AG20443 (cell line): Measurements from ENCODE around the gene APBB2.
A peak's percentile ranks its signal among the peaks of the same experiment; 100 is the strongest.

Experiments used
- DNase-seq: peaks from one replicate; pipeline ENCODE4 v3.0.0; 2012; ENCODE audit warnings: low spot score, mixed read lengths

APBB2 gene

GRCh38 chr4:40856277-40856839, 358.0 kb downstream of the APBB2 start:
- no peak for DNase-seq

- no peak for DNase-seq
Measured at GRCh38 chr4:40850496-40850895, 363.8 kb downstream of the APBB2 start.

DNA sequence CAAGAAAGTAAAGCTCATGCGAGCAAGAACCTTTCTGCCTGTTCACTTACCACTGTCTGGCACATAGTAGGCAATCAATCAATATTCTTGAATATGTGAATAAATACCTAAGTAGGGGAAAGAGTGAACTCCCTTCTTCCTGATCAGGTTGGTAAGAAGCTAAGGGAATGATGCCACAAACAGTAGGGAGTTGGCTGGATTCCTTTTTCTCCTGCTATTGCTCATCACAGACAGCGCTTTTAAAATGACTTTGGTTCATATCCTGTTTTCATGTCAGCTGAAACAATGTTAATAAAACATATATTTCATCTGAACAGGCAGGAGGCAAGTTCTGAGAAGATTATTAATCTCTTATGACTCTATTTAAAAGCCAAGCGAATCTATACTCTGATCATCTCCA, 365.4 kb downstream of the APBB2 start:
- no peak for DNase-seq

DNA sequence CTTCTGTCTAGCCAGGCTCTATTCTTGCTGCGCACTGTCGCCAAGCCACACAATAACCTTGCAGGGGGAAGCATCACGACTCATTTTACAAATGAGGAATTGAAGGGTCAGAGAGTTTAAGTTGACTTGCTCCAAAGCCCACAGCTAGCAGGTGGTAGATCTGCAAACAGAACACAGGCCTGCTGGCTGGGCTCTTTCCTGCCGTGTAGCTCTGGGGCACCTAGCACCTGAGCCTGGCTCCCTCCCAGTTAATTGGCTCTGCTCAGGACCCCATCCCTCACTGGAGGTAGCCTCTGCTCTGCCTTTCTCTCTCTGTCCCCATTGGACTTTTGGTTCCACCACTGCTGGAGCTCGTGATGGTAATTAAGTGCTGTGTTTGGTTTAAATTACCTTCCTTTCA, 366.1 kb downstream of the APBB2 start:
- DNase-seq = no peak

DNA sequence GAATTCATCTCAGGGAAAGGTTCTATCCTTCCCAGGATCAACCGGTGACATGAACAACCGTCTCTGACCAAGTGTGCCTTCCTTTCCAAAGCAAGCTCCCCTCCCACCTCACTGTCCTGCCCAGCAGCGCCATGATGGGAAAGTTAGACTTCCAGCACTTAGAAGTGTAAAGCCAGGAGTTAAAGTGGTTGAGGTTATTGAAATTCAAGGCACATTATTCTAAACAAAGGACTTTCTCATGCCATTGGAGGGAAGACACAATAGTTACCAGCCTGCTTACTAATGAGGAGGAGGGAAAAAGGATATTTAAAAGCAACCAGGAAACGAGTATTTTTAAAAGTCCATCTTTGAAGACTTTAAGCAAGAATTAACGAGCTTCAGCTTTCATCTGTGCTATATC, 367.8 kb downstream of the APBB2 start:
- DNase-seq = no peak

- peak; percentile 27 for DNase-seq
Measured at GRCh38 chr4:40845154-40845835, 369.0 kb downstream of the APBB2 start.

- no peak for DNase-seq
Measured at GRCh38 chr4:40844261-40844660, 370.1 kb downstream of the APBB2 start.

- DNase-seq = no peak
Measured at GRCh38 chr4:40843696-40844095, 370.6 kb downstream of the APBB2 start.

GRCh38 chr4:40842725-40843423, 371.5 kb downstream of the APBB2 start:
- no peak for DNase-seq

DNA sequence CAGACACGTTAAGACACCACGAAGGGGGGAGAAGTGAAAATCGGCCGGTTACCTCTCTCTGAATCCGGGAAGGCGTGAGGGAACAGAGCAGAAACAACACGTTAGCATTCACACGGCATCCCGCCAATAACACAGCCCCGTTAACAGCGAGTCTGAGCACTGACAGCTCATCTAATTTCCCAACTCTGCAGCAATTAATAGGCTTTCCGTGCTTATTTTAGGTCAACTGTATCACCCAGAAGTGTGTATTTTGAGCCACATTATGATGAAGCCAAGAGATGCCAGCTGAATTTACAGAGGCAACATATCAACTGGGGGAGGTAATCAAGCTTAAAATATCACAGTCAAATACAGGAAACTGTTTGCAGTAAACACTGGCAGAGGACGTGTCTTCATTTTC, 372.0 kb downstream of the APBB2 start:
- no peak for DNase-seq

- peak; percentile 82 for DNase-seq
Measured at GRCh38 chr4:40840985-40841571, 373.3 kb downstream of the APBB2 start.

- no peak for DNase-seq
Measured at GRCh38 chr4:40840255-40840984, 373.9 kb downstream of the APBB2 start.

- no peak for DNase-seq
Measured at GRCh38 chr4:40838742-40839141, 375.6 kb downstream of the APBB2 start.

DNA sequence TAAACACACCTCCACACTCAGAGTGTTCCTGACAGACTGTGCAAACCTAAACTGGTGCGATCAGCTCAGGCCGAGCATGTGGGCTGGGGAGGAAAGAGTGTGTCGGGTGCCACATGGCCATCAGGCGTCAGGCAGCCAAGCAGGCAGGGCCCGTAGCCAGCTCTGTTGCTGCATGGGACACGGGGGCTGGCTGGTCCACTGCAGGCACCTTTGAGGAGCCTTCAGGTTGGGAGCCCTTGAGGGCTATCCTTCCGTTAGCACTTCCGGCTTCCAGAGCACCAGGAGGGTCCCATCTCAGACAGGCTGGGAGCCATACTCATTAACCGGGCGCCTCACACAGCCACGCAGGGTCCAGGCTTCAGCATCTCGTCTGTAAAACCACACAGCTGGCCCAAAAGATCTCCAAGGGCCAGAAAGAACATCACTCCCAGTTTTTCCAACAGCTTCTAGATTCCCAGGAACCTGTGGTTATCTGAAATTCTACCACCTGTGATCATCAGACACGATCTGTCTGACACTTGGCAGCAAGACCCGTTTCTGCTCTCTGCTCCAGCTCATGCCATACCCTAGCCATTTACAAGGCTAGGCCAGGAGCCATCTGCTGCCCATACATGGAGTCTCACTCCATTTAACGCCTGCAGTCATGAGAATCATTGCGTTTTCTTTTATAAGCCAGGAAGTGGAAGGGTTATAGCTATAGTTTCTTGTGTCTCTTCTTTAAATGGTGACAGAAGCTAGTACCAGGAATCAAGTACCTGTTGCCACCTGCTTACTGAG, 377.1 kb downstream of the APBB2 start:
- DNase-seq = no peak

DNA sequence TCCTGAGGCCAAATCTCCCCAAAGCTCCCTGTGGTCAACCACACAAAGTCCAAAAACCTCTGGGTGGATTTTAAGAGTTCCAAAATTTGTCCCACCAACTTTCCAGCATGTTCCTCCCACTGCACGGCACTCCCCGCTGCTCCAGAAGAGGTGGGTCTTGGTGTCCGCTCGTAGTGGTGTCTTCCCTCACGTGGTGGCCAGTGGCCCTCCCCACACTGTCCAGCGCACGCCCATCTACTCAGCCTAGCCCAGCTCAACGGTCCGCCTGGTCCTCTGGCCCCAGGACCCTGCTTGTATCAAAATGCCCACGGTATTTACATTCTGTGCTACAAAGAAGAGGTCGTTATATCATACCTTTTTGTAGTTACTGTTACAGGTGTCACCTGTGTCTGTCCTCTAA, 381.1 kb downstream of the APBB2 start:
- DNase-seq = no peak

GRCh38 chr4:40832175-40832574, 382.2 kb downstream of the APBB2 start:
- no peak for DNase-seq

- no peak for DNase-seq
Measured at GRCh38 chr4:40831146-40831907, 383.0 kb downstream of the APBB2 start.

GRCh38 chr4:40829586-40829985, 384.8 kb downstream of the APBB2 start:
- no peak for DNase-seq

DNA sequence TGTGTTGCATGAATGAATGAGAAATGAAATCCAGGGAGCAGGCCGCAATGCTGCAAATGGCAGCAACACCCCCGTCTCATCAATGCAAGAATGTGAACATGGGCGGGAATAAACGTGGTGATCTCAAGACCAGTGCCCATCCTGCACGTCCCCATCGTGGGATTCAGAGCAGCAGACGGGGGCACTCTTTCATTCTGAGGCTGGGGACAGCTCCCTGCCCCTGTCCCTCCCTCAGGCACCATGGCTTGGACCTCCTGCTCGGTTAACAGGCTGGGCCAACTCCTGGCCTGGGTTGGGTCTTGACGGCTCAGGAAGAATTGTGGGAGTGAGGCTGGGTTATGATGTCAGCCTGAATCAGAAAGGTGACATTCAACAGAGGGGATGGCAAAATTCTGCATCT, 385.7 kb downstream of the APBB2 start:
- DNase-seq = no peak

DNA sequence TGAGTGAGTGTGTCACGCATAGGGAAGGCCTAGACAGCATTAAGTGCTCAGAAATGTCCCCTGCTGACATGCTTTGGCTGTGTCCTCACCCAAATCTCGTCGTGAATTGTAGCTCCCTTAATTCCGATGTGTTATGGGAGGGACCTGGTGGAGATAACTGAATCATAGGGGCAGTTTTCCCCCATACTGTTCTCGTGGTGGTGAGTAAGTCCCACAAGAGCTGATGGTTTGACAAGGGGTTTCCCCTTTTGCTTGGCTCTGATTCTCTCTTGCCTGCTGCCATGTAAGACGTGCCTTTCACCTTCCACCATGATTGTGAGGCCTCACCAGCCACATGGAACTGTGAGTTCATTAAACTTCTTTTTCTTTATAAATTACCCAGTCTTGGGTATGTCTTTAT, 386.6 kb downstream of the APBB2 start:
- DNase-seq = no peak

DNA sequence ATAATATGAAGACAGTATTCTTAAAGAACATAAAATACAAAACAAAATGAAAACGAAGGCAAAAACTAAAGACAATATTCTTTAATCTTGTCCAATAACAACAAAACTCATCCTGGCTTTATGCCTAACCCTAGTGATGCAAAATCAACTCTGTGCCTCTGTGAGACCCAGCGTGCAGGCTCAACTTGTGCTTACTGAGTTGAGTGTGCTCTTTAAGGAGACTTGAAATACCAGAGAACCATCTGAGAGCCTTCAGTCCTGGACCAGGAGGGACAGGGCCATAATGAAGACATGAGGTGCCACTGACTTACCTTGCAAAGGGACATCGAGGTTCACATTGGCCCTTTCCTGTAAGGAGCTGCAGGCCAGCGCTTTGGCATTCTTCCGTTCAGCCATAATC, 387.5 kb downstream of the APBB2 start:
- DNase-seq = no peak
